HG02642 (cell line): ENCODE results near the gene POMT2.

ENCODE experiments used
- ATAC-seq: cut with Tn5 transposase; IDR thresholded peaks from one replicate; pipeline ENCODE4 v1.9.1; 2021; ENCODE audit warnings: mild to moderate bottlenecking; ENCODE audit not compliant: unreplicated experiment, poor library complexity

The POMT2 gene

DNA sequence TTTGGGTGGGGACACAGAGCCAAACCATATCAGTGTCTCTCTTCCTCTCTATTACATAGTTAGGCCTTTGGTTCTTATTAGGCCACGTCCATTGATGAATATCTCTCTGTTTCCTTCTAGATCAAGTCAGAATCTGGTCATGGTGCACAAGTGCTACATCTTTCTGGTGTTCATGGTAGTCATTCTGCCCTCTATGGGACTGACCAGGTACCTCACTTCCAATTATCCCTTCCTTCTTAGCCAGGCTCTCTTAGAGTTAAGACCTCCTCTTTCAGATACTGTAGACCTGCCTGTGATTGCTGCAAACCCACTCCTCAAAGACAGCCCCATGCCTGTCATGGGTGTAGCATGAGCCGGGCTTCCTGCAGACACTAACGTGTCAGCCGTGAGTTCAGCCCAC, 74.9 kb downstream of the POMT2 start:
- no peak for ATAC-seq

GRCh38 chr14:77243853-77244252, 76.8 kb downstream of the POMT2 start:
- ATAC-seq = no peak

- no peak for ATAC-seq
Measured at GRCh38 chr14:77242752-77243151, 77.9 kb downstream of the POMT2 start.

- ATAC-seq = no peak
Measured at GRCh38 chr14:77241955-77242354, 78.7 kb downstream of the POMT2 start.

- ATAC-seq = no peak
Measured at GRCh38 chr14:77240336-77240915, 80.3 kb downstream of the POMT2 start.

DNA sequence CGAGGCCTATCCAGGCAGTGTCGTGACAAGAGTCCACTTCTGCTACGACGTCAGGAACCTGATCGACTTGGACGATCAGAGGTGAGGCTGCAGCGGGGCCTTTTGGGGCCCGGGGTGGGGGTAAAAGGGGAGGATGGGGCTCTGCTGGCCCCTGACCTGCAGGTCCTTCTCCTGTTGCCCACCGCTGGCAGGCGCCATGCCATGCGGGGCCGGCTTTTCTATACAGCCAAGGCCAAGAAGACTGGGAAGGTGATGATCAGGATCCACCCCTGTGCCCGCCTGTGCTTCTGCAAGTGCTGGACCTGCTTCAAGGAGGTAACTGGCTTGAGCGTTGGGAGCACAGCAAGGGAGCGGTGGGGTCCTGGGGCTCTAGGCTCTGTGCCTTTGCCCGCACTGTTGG, 81.3 kb downstream of the POMT2 start:
- ATAC-seq = no peak

- no peak for ATAC-seq
Measured at GRCh38 chr14:77238996-77239395, 81.7 kb downstream of the POMT2 start.

- ATAC-seq = no peak
Measured at GRCh38 chr14:77238356-77238755, 82.3 kb downstream of the POMT2 start.

- no peak for ATAC-seq
Measured at GRCh38 chr14:77236814-77237213, 83.9 kb downstream of the POMT2 start.

GRCh38 chr14:77231721-77232120, 89.0 kb downstream of the POMT2 start:
- ATAC-seq = no peak

- no peak for ATAC-seq
Measured at GRCh38 chr14:77230914-77231313, 89.8 kb downstream of the POMT2 start.

DNA sequence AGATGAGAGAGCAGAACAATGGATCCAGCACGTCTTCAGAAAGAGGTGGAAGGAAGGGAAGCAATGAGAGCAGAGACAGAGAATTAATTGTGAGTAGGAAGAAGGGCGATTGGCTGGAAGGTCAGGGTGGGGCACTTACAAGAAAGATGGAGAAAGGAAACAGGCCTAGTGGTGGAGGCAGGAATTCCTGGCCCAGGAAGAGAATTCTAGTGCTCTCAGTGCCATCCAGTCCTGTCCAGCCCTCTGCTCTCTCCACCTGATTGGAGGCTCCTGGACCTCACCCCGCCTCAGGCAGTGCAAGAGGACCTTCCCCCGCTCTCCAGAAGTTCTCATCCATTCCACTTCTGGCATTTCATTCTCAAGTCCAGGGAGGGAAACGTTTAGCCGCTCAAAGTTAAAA, 92.6 kb downstream of the POMT2 start:
- no peak for ATAC-seq

DNA sequence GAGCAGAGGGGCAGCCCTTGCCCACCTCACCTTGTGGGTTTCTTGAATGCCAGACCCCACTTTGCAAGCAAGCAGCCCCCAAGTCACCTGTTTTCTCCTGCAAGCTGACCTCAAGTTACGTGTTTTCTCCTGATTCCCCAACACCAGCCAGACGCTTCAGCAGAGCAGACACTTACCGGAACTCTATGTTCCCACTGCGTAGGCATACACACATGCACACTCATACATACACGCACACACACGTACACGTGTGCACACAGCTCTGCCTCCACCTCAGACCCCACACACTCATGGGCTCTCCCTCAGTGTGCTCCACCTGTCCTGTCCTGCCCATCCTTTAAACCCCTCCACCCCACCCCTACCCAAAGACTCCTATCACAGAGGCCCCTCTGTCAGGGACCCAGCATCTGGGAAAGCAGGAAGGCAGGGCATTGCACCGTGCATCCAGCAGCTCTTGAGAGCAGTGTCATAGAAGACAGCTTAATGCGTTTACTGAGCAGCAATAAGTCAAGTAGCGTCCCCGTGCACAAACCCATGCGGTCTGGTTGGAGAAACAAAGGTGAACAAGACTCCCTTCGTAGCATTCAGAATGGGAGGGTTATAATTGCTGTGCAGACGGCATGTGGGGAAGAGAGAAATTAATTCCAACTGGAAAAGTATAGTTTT, 94.7 kb downstream of the POMT2 start:
- no peak for ATAC-seq

DNA sequence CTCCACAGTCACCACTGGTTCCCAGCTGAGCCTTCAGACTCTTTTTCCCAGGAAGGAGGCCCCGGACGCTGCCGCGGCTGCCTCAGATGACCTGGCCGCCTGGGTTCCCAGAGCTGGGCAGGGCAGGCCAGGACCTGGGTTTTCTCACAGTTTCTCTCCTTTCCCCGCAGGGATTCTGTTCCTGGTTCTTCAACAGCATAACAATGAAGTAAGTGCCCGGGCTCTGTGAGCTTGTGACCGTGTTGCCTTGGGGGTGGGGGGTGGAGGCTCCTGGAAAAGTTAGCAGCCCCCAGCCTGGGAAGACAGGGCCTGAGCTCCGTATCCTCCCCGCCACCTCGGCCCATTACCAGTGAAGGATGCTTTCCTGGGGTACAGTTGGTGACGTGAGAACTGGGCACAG, 95.4 kb downstream of the POMT2 start:
- ATAC-seq = no peak
